ENCODE data around the gene ENTPD1. TPM values are rescaled to one million over a fixed set of nuclear protein-coding genes. Genes with fewer than 3 reads are reported as not detected.

The ENTPD1 gene
- total and polyA plus RNA-seq, 8 donors = 3.7 to 56.7 (median 9.7) TPM

DNA sequence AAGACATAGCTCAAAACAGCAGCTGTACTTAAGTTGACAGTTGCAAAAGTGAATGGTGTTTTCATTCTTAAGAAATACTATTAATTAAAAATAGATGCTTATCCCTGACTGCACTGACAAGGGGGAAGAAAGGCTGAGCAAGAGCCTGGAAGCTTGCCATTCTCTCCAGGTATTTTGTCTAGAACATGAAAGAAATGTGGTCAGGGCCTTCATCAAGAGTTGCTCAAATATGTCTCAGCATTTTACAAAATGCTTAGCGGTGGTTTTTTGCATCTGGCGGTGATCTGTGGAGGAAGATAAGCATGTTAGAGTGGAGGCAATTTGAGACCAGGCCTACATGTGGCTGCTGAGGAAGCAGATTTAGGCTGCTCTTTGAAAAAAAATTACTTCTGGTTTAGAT is 105.4 kb downstream of the ENTPD1 start:
- H3K9me3 ChIP-seq = no peaks in the 10 kb centered on the region
- intact Hi-C loops (cut with DNase I; ENCODE audit: low total_unique reads) = no loop called here
- H3K27me3 ChIP-seq = no peaks in the 10 kb centered on the region
- no peak overlapping the region for H3K4me3 ChIP-seq
- peaks cover 0 to 23% (median 10%) of the 10 kb centered on the region in 4 donors for H3K36me3 ChIP-seq
- TF ChIP-seq POLR2A (IDR thresholded peaks at IDR 0.05) = no peak
- TF ChIP-seq, protein P1, sequence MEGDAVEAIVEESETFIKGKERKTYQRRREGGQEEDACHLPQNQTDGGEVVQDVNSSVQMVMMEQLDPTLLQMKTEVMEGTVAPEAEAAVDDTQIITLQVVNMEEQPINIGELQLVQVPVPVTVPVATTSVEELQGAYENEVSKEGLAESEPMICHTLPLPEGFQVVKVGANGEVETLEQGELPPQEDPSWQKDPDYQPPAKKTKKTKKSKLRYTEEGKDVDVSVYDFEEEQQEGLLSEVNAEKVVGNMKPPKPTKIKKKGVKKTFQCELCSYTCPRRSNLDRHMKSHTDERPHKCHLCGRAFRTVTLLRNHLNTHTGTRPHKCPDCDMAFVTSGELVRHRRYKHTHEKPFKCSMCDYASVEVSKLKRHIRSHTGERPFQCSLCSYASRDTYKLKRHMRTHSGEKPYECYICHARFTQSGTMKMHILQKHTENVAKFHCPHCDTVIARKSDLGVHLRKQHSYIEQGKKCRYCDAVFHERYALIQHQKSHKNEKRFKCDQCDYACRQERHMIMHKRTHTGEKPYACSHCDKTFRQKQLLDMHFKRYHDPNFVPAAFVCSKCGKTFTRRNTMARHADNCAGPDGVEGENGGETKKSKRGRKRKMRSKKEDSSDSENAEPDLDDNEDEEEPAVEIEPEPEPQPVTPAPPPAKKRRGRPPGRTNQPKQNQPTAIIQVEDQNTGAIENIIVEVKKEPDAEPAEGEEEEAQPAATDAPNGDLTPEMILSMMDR (IDR thresholded peaks at IDR 0.05) = no peak
- TF ChIP-seq EP300 (IDR thresholded peaks at IDR 0.05) = no peak
- no peak for TF ChIP-seq POLR2AphosphoS5 (IDR thresholded peaks at IDR 0.05)
- DNase-seq = no peak
- peaks cover 0 to 19% (median 8%) of the 10 kb centered on the region in 4 donors for H3K4me1 ChIP-seq
- WGBS, 5 donors = 87 to 97% (median 94%) methylated on average over 2 of the region's 2 CpGs
- no peak overlapping the region for H3K27ac ChIP-seq

DNA sequence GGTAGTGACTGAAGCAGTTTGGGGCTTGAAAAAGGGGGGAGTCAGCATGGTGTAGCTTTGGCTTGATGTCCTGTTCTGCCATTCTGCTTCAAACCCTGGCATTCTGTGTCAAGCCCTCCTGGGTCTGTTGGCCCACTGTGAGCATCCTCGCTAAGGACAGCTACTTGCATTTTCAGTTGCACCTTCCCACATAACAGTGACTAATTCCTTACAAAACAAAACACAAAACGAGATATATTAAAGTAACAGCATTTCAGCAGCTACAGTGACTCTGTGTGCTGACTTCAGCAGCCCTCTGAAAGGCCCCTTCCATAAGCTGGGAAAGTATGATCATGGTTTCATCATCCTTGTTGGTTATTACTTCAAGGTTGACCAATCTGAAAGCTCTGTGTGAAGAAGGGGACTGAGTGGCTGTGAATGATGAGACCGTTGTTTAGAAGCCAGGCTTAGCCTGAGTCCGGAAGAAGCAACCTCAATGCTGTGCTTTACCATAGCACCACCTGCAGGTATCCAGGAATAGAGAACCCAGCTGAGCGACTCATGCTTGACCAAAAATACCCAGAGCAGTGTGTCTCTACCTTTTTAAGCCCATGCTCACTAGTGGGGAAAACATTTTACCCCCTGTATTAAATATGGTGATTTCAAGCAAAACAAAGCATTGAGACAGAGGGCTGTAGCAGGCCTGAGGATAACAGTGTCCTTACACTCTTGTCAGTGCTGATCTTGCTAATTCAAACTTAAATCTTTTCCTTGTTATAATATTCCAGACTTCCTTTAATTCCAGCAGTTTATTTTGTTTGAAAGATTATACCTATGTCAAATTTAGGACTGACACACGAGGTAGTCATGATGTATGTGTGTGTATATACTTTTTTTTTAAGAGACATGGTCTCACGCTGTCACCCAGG is 109.2 kb downstream of the ENTPD1 start:
- H3K4me3 ChIP-seq = no peak overlapping the region
- WGBS, 5 donors = 44 to 59% (median 48%) methylated on average over 7 of the region's 7 CpGs
- no peaks in the 10 kb centered on the region for H3K9me3 ChIP-seq
- intact Hi-C loops (cut with DNase I; ENCODE audit: low total_unique reads) = no loop called here
- peak in 1 of 2 donors; percentile 75 for DNase-seq
- H3K4me1 ChIP-seq = peaks cover 0 to 19% (median 8%) of the 10 kb centered on the region in 4 donors
- no peaks in the 10 kb centered on the region for H3K27me3 ChIP-seq
- peaks cover 10 to 43% (median 33%) of the 10 kb centered on the region in 4 donors for H3K36me3 ChIP-seq
- H3K27ac ChIP-seq = peak overlapping the region in 3 of 5 donors; percentile 32 to 52 (median 50)
- TF ChIP-seq EP300 (IDR thresholded peaks at IDR 0.05) (no peak), POLR2AphosphoS5 (IDR thresholded peaks at IDR 0.05) (peak in 1 of 3 donors; percentile 35), POLR2A (IDR thresholded peaks at IDR 0.05) (no peak)
- TF ChIP-seq, protein P1 (IDR thresholded peaks at IDR 0.05) = peak in 4 of 7 experiments; percentile 24 to 46 (median 41)

DNA sequence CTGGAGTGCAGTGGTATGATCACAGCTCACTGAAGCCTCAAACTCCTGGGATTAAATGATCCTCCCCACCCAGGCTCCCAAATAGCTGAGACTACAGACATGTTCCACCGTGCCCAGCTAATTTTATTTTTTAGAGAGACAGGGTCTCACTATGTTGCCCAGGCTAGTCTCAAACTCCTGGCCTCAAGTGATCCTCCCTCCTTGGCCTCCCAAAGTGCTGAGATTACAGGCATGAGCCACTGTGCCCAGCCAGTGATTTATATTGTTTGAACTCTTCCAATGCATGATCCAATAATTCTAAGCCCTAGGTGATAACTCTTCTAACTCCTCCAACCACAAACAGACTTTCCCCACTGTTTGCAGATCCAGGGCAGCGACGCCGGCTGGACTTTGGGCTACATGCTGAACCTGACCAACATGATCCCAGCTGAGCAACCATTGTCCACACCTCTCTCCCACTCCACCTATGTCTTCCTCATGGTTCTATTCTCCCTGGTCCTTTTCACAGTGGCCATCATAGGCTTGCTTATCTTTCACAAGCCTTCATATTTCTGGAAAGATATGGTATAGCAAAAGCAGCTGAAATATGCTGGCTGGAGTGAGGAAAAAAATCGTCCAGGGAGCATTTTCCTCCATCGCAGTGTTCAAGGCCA is 110.0 kb downstream of the ENTPD1 start:
- no peak for TF ChIP-seq POLR2AphosphoS5 (IDR thresholded peaks at IDR 0.05)
- no peak for TF ChIP-seq POLR2A (IDR thresholded peaks at IDR 0.05)
- no peak for TF ChIP-seq EP300 (IDR thresholded peaks at IDR 0.05)
- TF ChIP-seq, protein P1 (IDR thresholded peaks at IDR 0.05) = no peak
- peaks cover 0 to 15% (median 8%) of the 10 kb centered on the region in 4 donors for H3K4me1 ChIP-seq
- intact Hi-C loops (cut with DNase I; ENCODE audit: low total_unique reads) = no loop called here
- no peaks in the 10 kb centered on the region for H3K9me3 ChIP-seq
- H3K36me3 ChIP-seq = peaks cover 10 to 42% (median 33%) of the 10 kb centered on the region in 4 donors
- H3K27ac ChIP-seq = peak overlapping the region in 2 of 5 donors; percentile 26 to 32
- DNase-seq = no peak
- H3K4me3 ChIP-seq = no peak overlapping the region
- WGBS, 5 donors = 51 to 73% (median 61%) methylated on average over 6 of the region's 6 CpGs
- no peaks in the 10 kb centered on the region for H3K27me3 ChIP-seq

DNA sequence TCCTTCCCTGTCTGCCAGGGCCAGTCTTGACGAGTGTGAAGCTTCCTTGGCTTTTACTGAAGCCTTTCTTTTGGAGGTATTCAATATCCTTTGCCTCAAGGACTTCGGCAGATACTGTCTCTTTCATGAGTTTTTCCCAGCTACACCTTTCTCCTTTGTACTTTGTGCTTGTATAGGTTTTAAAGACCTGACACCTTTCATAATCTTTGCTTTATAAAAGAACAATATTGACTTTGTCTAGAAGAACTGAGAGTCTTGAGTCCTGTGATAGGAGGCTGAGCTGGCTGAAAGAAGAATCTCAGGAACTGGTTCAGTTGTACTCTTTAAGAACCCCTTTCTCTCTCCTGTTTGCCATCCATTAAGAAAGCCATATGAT is 110.5 kb downstream of the ENTPD1 start:
- H3K27ac ChIP-seq = no peak overlapping the region
- DNase-seq = no peak
- intact Hi-C loops (cut with DNase I; ENCODE audit: low total_unique reads) = no loop called here
- H3K36me3 ChIP-seq = peaks cover 10 to 44% (median 35%) of the 10 kb centered on the region in 4 donors
- WGBS, 5 donors = 27 to 62% (median 39%) methylated on average over 2 of the region's 2 CpGs
- H3K9me3 ChIP-seq = no peaks in the 10 kb centered on the region
- no peak overlapping the region for H3K4me3 ChIP-seq
- H3K4me1 ChIP-seq = peaks cover 0 to 13% (median 8%) of the 10 kb centered on the region in 4 donors
- TF ChIP-seq, protein P1 (IDR thresholded peaks at IDR 0.05) = no peak
- TF ChIP-seq POLR2AphosphoS5 (IDR thresholded peaks at IDR 0.05) (no peak), EP300 (IDR thresholded peaks at IDR 0.05) (no peak), POLR2A (IDR thresholded peaks at IDR 0.05) (no peak)
- no peaks in the 10 kb centered on the region for H3K27me3 ChIP-seq
